ENCODE measurements around the gene BNIP5.

The BNIP5 gene

GRCh38 chr6:36320475-36320874, 16.2 kb downstream of the BNIP5 start:
- DNase-seq, result no peak

- no peak for DNase-seq
Observed at GRCh38 chr6:36319821-36320220, 16.9 kb downstream of the BNIP5 start.

GRCh38 chr6:36319436-36319762, 17.3 kb downstream of the BNIP5 start:
- DNase-seq, result no peak

- DNase-seq, result no peak
Observed at GRCh38 chr6:36318690-36319435, 17.8 kb downstream of the BNIP5 start.

- DNase-seq, result no peak
Observed at GRCh38 chr6:36317623-36318022, 19.1 kb downstream of the BNIP5 start.

GRCh38 chr6:36315921-36316320, 20.8 kb downstream of the BNIP5 start:
- DNase-seq, result no peak

GRCh38 chr6:36314221-36315014, 22.3 kb downstream of the BNIP5 start:
- no peak for DNase-seq

- no peak for DNase-seq
Observed at GRCh38 chr6:36313649-36313936, 23.1 kb downstream of the BNIP5 start.

GRCh38 chr6:36312854-36313648, 23.6 kb downstream of the BNIP5 start:
- DNase-seq, result no peak

- no peak for DNase-seq
Observed at GRCh38 chr6:36309900-36310299, 26.8 kb downstream of the BNIP5 start.

GRCh38 chr6:36309203-36309602, 27.5 kb downstream of the BNIP5 start:
- DNase-seq, result no peak

- no peak for DNase-seq
Observed at GRCh38 chr6:36308514-36308913, 28.2 kb downstream of the BNIP5 start.

- DNase-seq, result no peak
Observed at GRCh38 chr6:36306375-36306774, 30.3 kb downstream of the BNIP5 start.

- no peak for DNase-seq
Observed at GRCh38 chr6:36305885-36306284, 30.8 kb downstream of the BNIP5 start.

- peak; percentile 90 for DNase-seq
Observed at GRCh38 chr6:36302227-36302976, 34.3 kb downstream of the BNIP5 start.

GRCh38 chr6:36301781-36302180, 34.9 kb downstream of the BNIP5 start:
- DNase-seq, result no peak

GRCh38 chr6:36301085-36301658, 35.5 kb downstream of the BNIP5 start:
- no peak for DNase-seq

GRCh38 chr6:36298027-36298426, 38.7 kb downstream of the BNIP5 start:
- no peak for DNase-seq

GRCh38 chr6:36297511-36297910, 39.2 kb downstream of the BNIP5 start:
- no peak for DNase-seq

GRCh38 chr6:36297051-36297450, 39.6 kb downstream of the BNIP5 start:
- no peak for DNase-seq

GRCh38 chr6:36296240-36296639, 40.4 kb downstream of the BNIP5 start:
- no peak for DNase-seq

GRCh38 chr6:36292170-36292569, 44.5 kb downstream of the BNIP5 start:
- DNase-seq, result no peak

All from effector CD8-positive, alpha-beta T cell (primary cell).